NCI-H524 (cell line): Measurements from ENCODE around the gene FOXP1.
A peak's percentile ranks its signal among the peaks of the same experiment; 100 is the strongest.

Source experiments
- DNase-seq, 2 experiments: peaks; one replicate each; lab custom pipeline; 2025; lab: John Stamatoyannopoulos, UW

Gene FOXP1

DNA sequence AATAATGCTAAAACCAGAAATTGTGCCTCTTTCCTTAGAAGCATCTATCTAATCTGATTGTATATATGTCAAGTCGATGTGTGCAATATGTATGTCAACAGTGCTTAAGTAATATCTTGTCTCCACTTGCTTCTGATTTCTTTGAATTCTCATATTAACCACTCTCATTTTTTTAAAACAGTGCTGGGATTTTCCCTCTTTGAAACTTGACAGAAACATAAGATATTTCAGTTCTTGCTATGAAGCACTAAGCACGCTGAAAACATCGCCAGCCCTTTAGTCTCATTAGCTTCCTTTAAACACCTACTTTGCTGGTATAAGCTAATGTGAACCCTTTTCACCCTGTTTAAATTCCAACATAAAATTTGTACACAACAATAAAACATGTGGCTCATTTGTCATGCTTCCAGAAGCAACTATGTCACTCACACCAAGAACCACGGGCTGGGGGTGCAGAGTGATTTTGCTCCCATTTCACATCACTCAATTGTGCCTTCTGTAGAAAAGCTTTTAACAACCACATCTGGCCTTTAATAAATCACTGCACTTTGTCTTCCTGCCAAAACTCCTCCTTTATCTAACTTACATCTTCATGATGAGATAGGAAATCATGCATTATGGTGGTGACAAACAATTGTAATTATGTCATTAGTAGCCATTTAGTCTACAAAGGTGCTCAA lies 185.2 kb downstream of the FOXP1 start:
- peak in 1 of 2 experiments; percentile 7 for DNase-seq

DNA sequence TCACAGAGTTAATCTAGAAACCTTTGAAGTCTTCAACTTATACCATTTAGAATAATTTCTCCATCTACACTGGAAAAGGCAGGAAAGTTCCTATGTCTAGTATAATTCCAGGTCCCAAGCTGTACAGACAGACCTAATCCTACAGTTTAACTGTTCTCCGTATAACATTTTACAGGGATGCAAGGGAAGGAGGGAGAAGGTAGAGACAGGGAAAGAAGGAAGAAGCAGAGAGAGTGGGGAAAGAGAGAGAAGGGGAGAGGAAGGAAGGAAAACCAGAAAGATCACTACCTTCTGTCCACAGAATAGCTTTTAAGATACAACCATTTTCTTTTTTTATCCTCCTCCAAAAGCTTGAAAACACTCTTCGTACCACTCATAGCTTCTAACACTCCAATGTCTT lies 185.8 kb downstream of the FOXP1 start:
- no peak for DNase-seq

GRCh38 chr3:71397046-71397445 lies 186.5 kb downstream of the FOXP1 start:
- DNase-seq = peak in 1 of 2 experiments; percentile 38

DNA sequence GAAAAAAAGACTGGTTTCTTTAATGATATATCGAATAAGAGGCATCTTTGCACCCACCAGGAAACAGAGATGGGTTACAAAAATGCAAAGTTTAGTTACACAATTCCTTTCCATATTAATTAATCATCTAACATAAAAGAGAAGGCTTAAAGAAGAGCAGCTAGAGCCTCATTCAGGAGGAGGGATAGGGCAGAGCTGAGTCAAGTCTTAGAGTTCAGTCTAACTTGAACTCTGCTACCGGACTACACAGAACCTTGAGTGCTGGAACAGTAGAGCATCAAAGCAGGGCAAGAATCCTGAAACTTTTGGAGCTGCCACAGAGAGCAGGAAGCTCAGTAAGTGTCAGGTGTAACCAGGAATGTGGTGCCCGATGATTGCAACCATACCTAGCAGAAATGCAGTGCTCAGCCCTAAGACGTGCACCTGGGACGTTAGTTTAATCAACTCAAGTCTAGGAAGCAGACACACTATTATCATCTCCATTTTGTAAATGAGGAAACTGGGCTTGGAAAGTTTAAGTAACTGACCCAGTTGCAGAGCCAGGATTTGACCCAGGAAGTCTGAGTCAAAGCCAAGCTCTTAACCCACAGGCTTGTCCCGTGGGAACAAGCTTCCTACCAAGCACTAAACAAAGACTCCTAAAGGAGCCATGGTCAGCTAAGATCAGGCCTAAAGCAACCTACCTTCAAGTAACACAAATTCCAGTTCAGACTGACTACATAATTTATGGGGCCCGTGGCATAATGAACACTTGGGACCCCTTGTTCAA lies 187.4 kb downstream of the FOXP1 start:
- no peak for DNase-seq

DNA sequence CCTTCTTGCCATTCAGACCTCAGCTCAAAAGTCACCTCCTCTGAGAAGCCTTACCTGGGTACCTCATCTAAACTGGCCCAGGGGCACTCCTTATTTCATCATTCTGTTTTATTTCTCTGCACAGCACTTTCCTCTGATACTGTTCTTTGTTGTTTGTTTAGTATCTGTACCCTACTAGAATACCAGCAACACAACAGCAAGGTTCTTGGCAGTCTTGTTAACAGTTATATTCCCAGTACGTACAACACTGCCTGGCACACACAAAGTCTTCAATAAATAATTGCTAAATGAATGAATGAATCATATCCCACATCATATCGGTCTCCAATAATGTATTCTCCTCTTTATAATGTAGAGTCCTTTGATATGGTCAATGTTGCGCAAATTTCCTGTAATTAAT lies 188.1 kb downstream of the FOXP1 start:
- DNase-seq = no peak

DNA sequence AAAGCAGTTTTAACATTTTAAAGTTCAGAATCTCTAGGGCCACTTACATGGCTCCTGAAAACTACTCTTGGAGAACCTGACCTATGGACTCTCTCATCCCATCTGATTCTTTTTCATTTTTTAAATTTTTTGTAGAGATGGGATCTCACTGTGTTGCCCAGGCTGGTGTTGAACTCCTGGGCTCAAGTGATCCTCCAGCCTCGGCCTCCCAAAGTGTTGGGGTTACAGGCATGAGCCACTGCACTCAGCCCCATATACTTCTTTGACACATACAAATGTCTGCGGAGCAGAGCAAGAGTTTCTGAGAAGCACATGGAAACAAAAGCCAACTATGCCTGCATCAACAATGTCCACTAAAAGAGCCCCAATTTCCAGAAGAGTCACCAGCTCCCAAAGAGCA lies 189.8 kb downstream of the FOXP1 start:
- DNase-seq = no peak

- no peak for DNase-seq
These were observed 190.4 kb downstream of the FOXP1 start for GRCh38 chr3:71393093-71393492.

GRCh38 chr3:71392251-71392650 lies 191.3 kb downstream of the FOXP1 start:
- no peak for DNase-seq

GRCh38 chr3:71391361-71391760 lies 192.2 kb downstream of the FOXP1 start:
- DNase-seq = no peak

DNA sequence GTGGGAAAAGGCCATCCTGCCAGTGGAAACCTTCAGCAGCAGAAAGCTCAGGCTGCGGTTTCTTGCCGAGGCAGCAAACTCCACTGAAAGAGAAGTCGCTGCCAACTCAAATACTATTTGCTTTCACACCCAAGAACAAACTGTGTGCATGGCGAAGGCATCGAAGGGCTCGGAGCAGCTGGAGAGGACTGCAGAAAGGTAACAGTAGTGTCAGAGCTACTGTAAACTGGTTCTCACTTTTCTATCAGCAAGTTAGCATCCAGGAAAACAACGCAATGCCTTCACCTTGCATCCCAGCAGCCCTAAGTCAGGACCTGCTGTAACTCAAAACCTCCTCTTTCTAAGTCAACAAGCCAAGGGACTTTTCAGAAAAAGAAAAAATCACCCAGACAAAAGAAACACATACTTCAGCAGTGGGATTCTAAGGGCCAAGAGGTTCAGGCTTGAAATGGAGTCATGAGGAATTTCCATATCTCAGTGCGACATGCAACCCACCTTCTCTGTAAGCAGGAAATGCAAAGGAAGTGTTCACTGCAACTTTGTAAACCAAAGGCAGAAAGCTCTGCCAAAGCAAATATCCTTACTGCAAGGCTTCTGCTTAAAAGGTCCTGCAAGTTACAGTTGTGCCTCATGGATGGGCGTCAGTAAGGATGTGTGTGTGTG lies 193.5 kb downstream of the FOXP1 start:
- DNase-seq = no peak

DNA sequence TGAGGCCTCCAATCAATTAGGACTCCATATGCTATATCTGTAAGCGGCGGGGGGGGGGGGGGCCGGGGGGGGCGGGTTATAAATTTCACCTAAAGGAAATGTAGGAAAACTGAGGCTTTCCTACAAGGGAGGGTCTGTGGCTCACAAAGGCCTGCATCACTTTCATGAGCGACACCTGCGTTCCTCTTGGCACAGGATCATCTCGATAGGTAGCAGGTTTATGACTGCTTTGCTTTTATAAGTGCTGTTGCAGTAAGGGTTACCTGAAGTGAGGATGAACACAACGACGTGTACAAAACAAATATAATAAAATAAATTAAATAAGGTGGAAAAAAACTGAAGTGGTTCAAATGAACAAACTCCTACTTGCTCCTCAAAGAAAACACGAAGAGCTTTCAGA lies 194.3 kb downstream of the FOXP1 start:
- no peak for DNase-seq

DNA sequence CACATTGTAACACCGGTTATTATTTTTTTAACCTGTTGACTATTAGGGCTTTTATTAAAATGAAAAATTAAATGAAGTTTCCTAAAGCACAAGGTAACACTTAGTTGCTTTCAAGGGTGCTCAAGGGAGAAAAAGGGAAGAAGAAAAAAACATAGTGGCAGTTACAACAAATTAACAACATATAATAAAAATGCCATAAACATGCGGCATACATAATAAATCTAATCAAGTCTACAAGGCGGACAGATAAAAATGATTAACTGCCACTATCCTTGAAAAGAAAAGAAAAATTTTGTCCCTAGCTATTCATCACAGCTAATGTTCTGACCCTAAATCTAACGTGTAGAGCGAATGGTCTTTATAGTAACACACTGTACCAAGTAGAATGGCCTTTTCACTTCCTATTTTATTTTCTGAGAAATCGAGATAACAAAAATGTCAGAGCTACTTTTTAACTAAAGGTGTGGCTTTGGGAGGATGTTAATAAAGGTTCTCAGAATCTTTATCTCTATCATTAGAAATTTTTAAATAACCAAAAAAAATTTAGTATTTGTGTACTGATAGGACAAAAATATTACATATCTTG lies 194.9 kb downstream of the FOXP1 start:
- no peak for DNase-seq

GRCh38 chr3:71387586-71387985 lies 195.9 kb downstream of the FOXP1 start:
- DNase-seq = no peak

- no peak for DNase-seq
These were observed 198.5 kb downstream of the FOXP1 start for GRCh38 chr3:71384837-71385716.

- no peak for DNase-seq
These were observed 199.1 kb downstream of the FOXP1 start for GRCh38 chr3:71384388-71384787.

- DNase-seq = no peak
These were observed 203.4 kb downstream of the FOXP1 start for GRCh38 chr3:71380096-71380495.

- DNase-seq = no peak
These were observed 205.0 kb downstream of the FOXP1 start for GRCh38 chr3:71378509-71378908.

- no peak for DNase-seq
These were observed 206.6 kb downstream of the FOXP1 start for GRCh38 chr3:71376911-71377310.

GRCh38 chr3:71376503-71376902 lies 207.0 kb downstream of the FOXP1 start:
- no peak for DNase-seq

GRCh38 chr3:71374582-71374981 lies 208.9 kb downstream of the FOXP1 start:
- no peak for DNase-seq

GRCh38 chr3:71372911-71373637 lies 210.5 kb downstream of the FOXP1 start:
- DNase-seq = no peak
